Measurements from ENCODE around the gene DPP10.

- no peak for TF ChIP-seq POLR2A (IDR thresholded peaks at IDR 0.05; ENCODE audit: low read depth, low read length)
- no peak for TF ChIP-seq POLR2AphosphoS5 (IDR thresholded peaks at IDR 0.05; ENCODE audit: low read depth, low read length)
These were observed 947.6 kb downstream of the DPP10 start for GRCh38 chr2:115389898-115390565.
